ENCODE data around the gene NOL4L. TPM values are rescaled to one million over a fixed set of nuclear protein-coding genes. Genes with fewer than 3 reads are reported as not detected.

Gene NOL4L
- total RNA-seq, 1 donor from 2014 or later: 11.9 TPM

DNA sequence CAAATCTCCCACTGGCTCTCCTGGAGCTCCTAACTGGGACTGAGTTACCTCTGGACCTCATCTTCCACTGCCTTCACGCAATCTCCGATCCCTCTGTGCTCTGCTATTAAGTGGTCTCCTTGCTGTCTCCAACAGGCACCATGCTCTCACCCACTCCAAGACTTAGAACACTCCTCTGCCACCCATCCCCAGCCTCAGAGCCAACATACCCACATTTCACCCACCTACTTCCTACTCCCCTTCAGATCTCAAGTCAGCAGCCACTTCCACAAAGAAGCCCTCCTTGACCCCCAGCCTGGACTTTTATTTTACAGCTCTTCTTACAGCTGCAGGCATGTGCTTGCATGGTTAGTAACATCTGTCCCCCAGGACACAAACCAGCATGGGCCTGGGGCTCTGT is 29.6 kb upstream of the NOL4L start:
- TF ChIP-seq EZH2 (IDR thresholded peaks at IDR 0.05): no peak
- no peak for TF ChIP-seq EZH2phosphoT487 (IDR thresholded peaks at IDR 0.05)
- TF ChIP-seq, protein P1, sequence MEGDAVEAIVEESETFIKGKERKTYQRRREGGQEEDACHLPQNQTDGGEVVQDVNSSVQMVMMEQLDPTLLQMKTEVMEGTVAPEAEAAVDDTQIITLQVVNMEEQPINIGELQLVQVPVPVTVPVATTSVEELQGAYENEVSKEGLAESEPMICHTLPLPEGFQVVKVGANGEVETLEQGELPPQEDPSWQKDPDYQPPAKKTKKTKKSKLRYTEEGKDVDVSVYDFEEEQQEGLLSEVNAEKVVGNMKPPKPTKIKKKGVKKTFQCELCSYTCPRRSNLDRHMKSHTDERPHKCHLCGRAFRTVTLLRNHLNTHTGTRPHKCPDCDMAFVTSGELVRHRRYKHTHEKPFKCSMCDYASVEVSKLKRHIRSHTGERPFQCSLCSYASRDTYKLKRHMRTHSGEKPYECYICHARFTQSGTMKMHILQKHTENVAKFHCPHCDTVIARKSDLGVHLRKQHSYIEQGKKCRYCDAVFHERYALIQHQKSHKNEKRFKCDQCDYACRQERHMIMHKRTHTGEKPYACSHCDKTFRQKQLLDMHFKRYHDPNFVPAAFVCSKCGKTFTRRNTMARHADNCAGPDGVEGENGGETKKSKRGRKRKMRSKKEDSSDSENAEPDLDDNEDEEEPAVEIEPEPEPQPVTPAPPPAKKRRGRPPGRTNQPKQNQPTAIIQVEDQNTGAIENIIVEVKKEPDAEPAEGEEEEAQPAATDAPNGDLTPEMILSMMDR (IDR thresholded peaks at IDR 0.05): no peak
- no peak overlapping the region for H2AFZ ChIP-seq (replicated peaks)
- H3K4me3 Mint-ChIP-seq: peak overlapping the region; percentile 55
- H3K36me3 Mint-ChIP-seq: no peaks in the 10 kb centered on the region
- peaks cover 15% of the 10 kb centered on the region for H3K27me3 Mint-ChIP-seq (ENCODE audit: insufficient read depth, low read depth)
- H3K9ac ChIP-seq: no peak overlapping the region
- no peaks in the 10 kb centered on the region for H3K9me3 ChIP-seq (ENCODE audit: low read depth)
- H3F3A ChIP-seq (ENCODE audit: low read depth): peaks cover 2% of the 10 kb centered on the region
- peaks cover 12% of the 10 kb centered on the region for H3K4me1 ChIP-seq
- no peaks in the 10 kb centered on the region for H3K27me3 ChIP-seq
- H3K4me1 Mint-ChIP-seq: peaks cover 27% of the 10 kb centered on the region
- no peaks in the 10 kb centered on the region for H4K20me1 ChIP-seq (ENCODE audit: low read depth)
- no peak overlapping the region for H3K27ac ChIP-seq
- no peak overlapping the region for H3K4me3 ChIP-seq
- H3K79me2 ChIP-seq (ENCODE audit: low read depth): no peaks in the 10 kb centered on the region
- no peaks in the 10 kb centered on the region for H3K9me3 Mint-ChIP-seq
- no peak for DNase-seq (ENCODE audit: low spot score)
- H3K27ac Mint-ChIP-seq: no peak overlapping the region
- H3K36me3 ChIP-seq: no peaks in the 10 kb centered on the region
- H3K4me2 ChIP-seq: no peak overlapping the region

DNA sequence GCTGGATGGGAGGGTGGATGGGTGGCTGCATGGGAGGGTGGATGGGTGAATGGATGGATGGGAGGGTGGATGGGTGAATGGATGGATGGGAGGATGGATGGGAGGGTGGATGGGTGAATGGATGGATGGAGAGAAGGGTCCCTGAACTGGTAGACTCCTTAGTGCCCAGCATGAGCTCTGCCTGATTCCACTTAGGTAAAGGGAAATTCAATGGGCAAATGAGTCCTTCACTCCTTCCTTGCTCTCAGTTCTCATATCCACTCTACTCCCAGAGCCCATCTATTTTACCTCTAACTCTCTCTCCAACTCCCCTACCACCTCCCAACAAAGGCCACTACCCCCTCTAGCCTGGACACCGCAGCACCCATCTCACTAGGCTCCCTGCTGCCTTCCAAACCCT is 29.2 kb upstream of the NOL4L start:
- H4K20me1 ChIP-seq (ENCODE audit: low read depth): no peaks in the 10 kb centered on the region
- Mint-ChIP-seq H3K9me3 (no peaks in the 10 kb centered on the region), H3K4me1 (peaks cover 25% of the 10 kb centered on the region), H3K4me3 (peak overlapping the region; percentile 55), H3K27me3 (ENCODE audit: insufficient read depth, low read depth) (peaks cover 13% of the 10 kb centered on the region), H3K27ac (no peak overlapping the region), H3K36me3 (no peaks in the 10 kb centered on the region)
- no peaks in the 10 kb centered on the region for H3F3A ChIP-seq (ENCODE audit: low read depth)
- no peaks in the 10 kb centered on the region for H3K79me2 ChIP-seq (ENCODE audit: low read depth)
- H3K9ac ChIP-seq: no peak overlapping the region
- H3K4me3 ChIP-seq: no peak overlapping the region
- no peak overlapping the region for H2AFZ ChIP-seq (replicated peaks)
- no peaks in the 10 kb centered on the region for H3K27me3 ChIP-seq
- peaks cover 12% of the 10 kb centered on the region for H3K4me1 ChIP-seq
- no peak overlapping the region for H3K27ac ChIP-seq
- H3K36me3 ChIP-seq: no peaks in the 10 kb centered on the region
- TF ChIP-seq, protein P1 (IDR thresholded peaks at IDR 0.05): no peak
- no peak for TF ChIP-seq EZH2 (IDR thresholded peaks at IDR 0.05)
- TF ChIP-seq EZH2phosphoT487 (IDR thresholded peaks at IDR 0.05): no peak
- no peaks in the 10 kb centered on the region for H3K9me3 ChIP-seq (ENCODE audit: low read depth)
- H3K4me2 ChIP-seq: no peak overlapping the region
- DNase-seq (ENCODE audit: low spot score): no peak

DNA sequence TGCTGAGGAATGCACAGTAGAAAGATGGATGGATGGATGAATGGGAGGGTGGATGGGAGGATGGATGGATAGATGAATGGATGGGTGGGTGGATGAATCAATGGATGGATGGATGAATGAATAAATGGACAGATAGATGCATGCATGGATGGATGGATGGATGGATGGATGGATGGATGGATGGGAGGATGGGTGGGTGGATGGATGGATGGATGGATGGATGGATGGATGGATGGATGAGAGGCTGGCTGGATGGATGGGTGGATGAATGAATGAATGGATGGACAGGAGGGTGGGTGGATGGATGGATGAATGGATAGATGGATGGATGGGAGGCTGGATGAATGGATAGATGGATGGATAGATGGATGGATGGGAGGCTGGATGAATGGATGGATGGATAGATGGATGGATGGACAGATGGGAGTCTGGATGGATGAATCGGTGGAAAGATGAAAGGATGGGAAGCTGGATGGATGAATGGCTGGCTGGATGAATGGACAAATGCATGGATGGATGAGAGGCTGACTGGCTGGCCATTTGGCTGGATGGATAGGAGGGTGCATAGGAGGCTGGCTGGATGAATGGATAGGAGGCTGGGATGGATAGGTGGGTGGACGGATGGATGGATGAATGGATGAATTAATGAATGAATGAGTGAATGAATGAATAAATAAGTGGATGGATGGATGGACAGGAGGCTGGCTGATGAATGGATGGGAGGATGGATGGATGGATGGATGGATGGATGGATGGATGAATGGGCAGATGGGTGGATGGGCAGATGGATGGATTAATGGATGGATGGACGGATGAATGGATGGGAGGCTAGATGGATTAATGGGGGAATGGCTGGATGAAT is 28.3 kb upstream of the NOL4L start:
- H3K9ac ChIP-seq: no peak overlapping the region
- peaks cover 12% of the 10 kb centered on the region for H3K27me3 Mint-ChIP-seq (ENCODE audit: insufficient read depth, low read depth)

More for the DNA sequence above, 28.3 kb upstream of the NOL4L start:
- Histone ChIP-seq H4K20me1 (ENCODE audit: low read depth) (no peaks in the 10 kb centered on the region), H3F3A (ENCODE audit: low read depth) (no peaks in the 10 kb centered on the region), H3K9me3 (ENCODE audit: low read depth) (no peaks in the 10 kb centered on the region), H3K27me3 (no peaks in the 10 kb centered on the region), H3K4me3 (no peak overlapping the region), H2AFZ (replicated peaks) (no peak overlapping the region), H3K27ac (no peak overlapping the region), H3K79me2 (ENCODE audit: low read depth) (no peaks in the 10 kb centered on the region), H3K4me1 (peaks cover 12% of the 10 kb centered on the region), H3K4me2 (no peak overlapping the region), H3K36me3 (no peaks in the 10 kb centered on the region)
- Mint-ChIP-seq H3K4me1 (peaks cover 29% of the 10 kb centered on the region), H3K9me3 (no peaks in the 10 kb centered on the region), H3K27ac (peak overlapping the region; percentile 18), H3K36me3 (no peaks in the 10 kb centered on the region), H3K4me3 (no peak overlapping the region)
- no peak for DNase-seq (ENCODE audit: low spot score)
- no peak for TF ChIP-seq EZH2phosphoT487 (IDR thresholded peaks at IDR 0.05)
- no peak for TF ChIP-seq EZH2 (IDR thresholded peaks at IDR 0.05)
- TF ChIP-seq, protein P1 (IDR thresholded peaks at IDR 0.05): no peak

All from neural progenitor cell (in vitro differentiated cells).